Right lobe of liver (tissue), 4 donors: ENCODE data around the gene NOL4L.

ENCODE experiments used
- POLR2A ChIP-seq: fragments of 450-650 bp; IDR thresholded peaks from one replicate; pipeline ENCODE4 v1.6.1; 2017; ENCODE audit warnings: antibody characterized with exemption, mild to moderate bottlenecking
- TF ChIP-seq, protein P1 (sequence below), 4 donors: fragments of 200-600 bp in 3 of 4; fragments of 450-650 bp in 1 of 4; IDR thresholded peaks; one replicate each; pipeline versions ENCODE4 v1.5.1 to v1.8.0; 2016 to 2022; ENCODE audit warnings: antibody characterized with exemption in 4 of 4, mild to moderate bottlenecking in 2 of 4
- donor health status: DM: no; HTN: no; CAD: no.
- donor health status: DM: no; HTN: no; CAD: no.
- donor health status: DM: no; HTN: yes; CAD: no.

DNA sequence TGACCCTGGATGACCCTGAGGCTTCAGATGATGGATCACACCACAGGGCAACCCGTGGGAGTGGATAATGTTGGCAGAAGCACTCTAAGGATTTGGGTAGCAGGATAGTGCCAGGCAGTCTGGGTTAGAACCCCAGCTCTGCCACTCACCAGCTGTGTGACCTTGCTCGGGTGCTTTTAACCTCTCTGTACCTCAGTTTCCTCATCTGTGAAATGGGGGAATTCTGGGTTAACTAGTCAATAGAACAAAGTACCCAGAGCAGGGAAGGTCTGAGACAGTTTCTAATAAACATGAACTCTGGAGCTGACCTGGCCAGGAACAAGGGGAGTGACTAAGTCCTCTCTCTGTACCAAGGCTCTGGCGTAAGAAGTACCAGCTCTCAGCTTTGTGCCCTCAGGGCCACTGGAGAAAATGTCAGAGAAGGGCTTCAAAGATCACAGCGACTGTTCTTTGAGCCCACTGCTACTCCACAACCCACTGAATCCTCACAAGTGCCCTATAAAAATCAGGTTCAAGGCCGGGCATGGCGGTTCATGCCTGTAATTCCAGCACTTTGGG is 14.7 kb upstream of the NOL4L start:
- TF ChIP-seq, protein P1, sequence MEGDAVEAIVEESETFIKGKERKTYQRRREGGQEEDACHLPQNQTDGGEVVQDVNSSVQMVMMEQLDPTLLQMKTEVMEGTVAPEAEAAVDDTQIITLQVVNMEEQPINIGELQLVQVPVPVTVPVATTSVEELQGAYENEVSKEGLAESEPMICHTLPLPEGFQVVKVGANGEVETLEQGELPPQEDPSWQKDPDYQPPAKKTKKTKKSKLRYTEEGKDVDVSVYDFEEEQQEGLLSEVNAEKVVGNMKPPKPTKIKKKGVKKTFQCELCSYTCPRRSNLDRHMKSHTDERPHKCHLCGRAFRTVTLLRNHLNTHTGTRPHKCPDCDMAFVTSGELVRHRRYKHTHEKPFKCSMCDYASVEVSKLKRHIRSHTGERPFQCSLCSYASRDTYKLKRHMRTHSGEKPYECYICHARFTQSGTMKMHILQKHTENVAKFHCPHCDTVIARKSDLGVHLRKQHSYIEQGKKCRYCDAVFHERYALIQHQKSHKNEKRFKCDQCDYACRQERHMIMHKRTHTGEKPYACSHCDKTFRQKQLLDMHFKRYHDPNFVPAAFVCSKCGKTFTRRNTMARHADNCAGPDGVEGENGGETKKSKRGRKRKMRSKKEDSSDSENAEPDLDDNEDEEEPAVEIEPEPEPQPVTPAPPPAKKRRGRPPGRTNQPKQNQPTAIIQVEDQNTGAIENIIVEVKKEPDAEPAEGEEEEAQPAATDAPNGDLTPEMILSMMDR (IDR thresholded peaks at IDR 0.05) = no peak
- TF ChIP-seq POLR2A = no peak
